ENCODE data around the gene KDM6B. TPM values are rescaled to one million over a fixed set of nuclear protein-coding genes. Genes with fewer than 3 reads are reported as not detected.

Gene KDM6B
- total RNA-seq, 1 experiment from 2014 or later: 28.9 TPM

- Histone ChIP-seq H3K79me2 (ENCODE audit: insufficient read depth, low read length) (no peaks in the 10 kb centered on the region), H2BK5ac (ENCODE audit: insufficient read length, low read length) (no peak overlapping the region), H3K4ac (ENCODE audit: low read depth, low read length) (no peak overlapping the region), H3K18ac (ENCODE audit: insufficient read length, low read depth, low read length) (no peak overlapping the region), H3K56ac (ENCODE audit: insufficient read length, low read depth, low read length) (no peak overlapping the region), H3K9me3 (ENCODE audit: control insufficient read depth, low read depth, low read length) (no peaks in the 10 kb centered on the region), H2BK12ac (ENCODE audit: insufficient read length, low read depth, low read length) (no peak overlapping the region), H3K27ac (ENCODE audit: insufficient read length, low read depth, low read length) (no peak overlapping the region), H3K14ac (ENCODE audit: insufficient read depth, low read length) (no peak overlapping the region), H2AFZ (ENCODE audit: low read length) (no peak overlapping the region), H4K8ac (replicated peaks; ENCODE audit: insufficient read length, low read depth, low read length) (no peak overlapping the region), H2BK120ac (ENCODE audit: low read depth, low read length, poor library complexity, severe bottlenecking) (no peak overlapping the region), H2BK20ac (ENCODE audit: low read depth, low read length, poor library complexity, severe bottlenecking) (no peak overlapping the region), H3K4me1 (ENCODE audit: insufficient read depth, low read length) (no peaks in the 10 kb centered on the region; the same call in 1 of the 2 replicates), H4K20me1 (ENCODE audit: control insufficient read depth, insufficient read depth, insufficient read length) (no peaks in the 10 kb centered on the region), H3K4me2 (ENCODE audit: insufficient read depth, insufficient read length, low read length) (peak overlapping the region; percentile 97), H3T11ph (ENCODE audit: low read length) (no peak overlapping the region), H3K27me3 (ENCODE audit: insufficient read depth, low read length) (peaks cover 28% of the 10 kb centered on the region; the same call in 1 of the 2 replicates), H3K9ac (ENCODE audit: extremely low read depth, insufficient read length, low read length) (no peak overlapping the region), H2BK15ac (ENCODE audit: low read depth, low read length) (no peak overlapping the region), H4K91ac (ENCODE audit: insufficient read length, low read depth, low read length) (no peak overlapping the region), H3K23ac (ENCODE audit: insufficient read length, low read depth, low read length) (no peak overlapping the region), H2AK5ac (ENCODE audit: insufficient read length, low read length) (no peak overlapping the region), H4K5ac (ENCODE audit: insufficient read length, low read depth, low read length) (no peak overlapping the region), H3K23me2 (ENCODE audit: insufficient read length, low read depth, low read length, poor library complexity, severe bottlenecking) (peaks cover 42% of the 10 kb centered on the region), H3K79me1 (ENCODE audit: insufficient read depth, low read depth, low read length, poor library complexity, severe bottlenecking) (no peaks in the 10 kb centered on the region)
- H3K27me3 Mint-ChIP-seq (ENCODE audit: low read depth): peaks cover 30% of the 10 kb centered on the region
- peaks cover 42 to 58% of the 10 kb centered on the region in 2 experiments for H3K4me1 Mint-ChIP-seq
- H3K36me3 Mint-ChIP-seq (ENCODE audit: insufficient read depth in 1 of 3, low read depth in 3 of 3): peaks cover 2 to 11% (median 9%) of the 10 kb centered on the region in 3 experiments; a peak in 5 of 7 replicates
- H3K27ac Mint-ChIP-seq: peak overlapping the region in 1 of 3 experiments; percentile 80; a peak in 2 of 7 replicates
- WGBS (ENCODE audit: extremely low coverage, insufficient read length, low lambda C conversion rate): no CpG with 5 or more reads among the region's 1 CpG
- TF ChIP-seq CTCF (conservative IDR thresholded peaks at IDR 0.05): no peak
- H3K9me3 Mint-ChIP-seq: no peaks in the 10 kb centered on the region; a peak in 1 of 5 replicates
- DNase-seq: no peak
- H3K4me3 Mint-ChIP-seq: peak overlapping the region; percentile 89 to 94
Observed at GRCh38 chr17:7840875-7841274, 6.9 kb downstream of the KDM6B start.

Data from H9 (cell line).